K562 (cell line): ENCODE results near the gene SCYL1. TPM values are rescaled to one million over a fixed set of nuclear protein-coding genes. Genes with fewer than 3 reads are reported as not detected.

Experiments used
- ATF1 ChIP-seq, 2 experiments: fragments of 450-650 bp in 1 of 2; IDR thresholded peaks; 2 replicates each; pipeline ENCODE4 v1.6.1; 2016; ENCODE audit warnings: missing compliant biosample characterization in 1 of 2, missing genetic modification characterization in 1 of 2
- BCOR ChIP-seq: fragments of 450-650 bp; IDR thresholded peaks from 2 replicates; pipeline ENCODE4 v1.6.1; 2016
- BRF1 ChIP-seq: IDR thresholded peaks from 3 replicates; pipeline ENCODE4 v1.6.1; 2011; ENCODE audit warnings: borderline replicate concordance, mild to moderate bottlenecking; ENCODE audit not compliant: insufficient read length; ENCODE audit errors: extremely low read depth
- CCNT2 ChIP-seq: IDR thresholded peaks from 2 replicates; pipeline ENCODE4 v1.6.1; 2011; ENCODE audit warnings: borderline replicate concordance, low read depth, mild to moderate bottlenecking, moderate library complexity, mixed read lengths, low read length; ENCODE audit not compliant: insufficient read length; ENCODE audit errors: extremely low read depth
- ETS2 ChIP-seq: IDR thresholded peaks from 2 replicates; pipeline ENCODE4 v1.6.1; 2016; ENCODE audit warnings: borderline replicate concordance, missing genetic modification characterization, mild to moderate bottlenecking, moderate library complexity, missing compliant biosample characterization; ENCODE audit not compliant: poor library complexity, severe bottlenecking
- HDAC2 ChIP-seq: fragments of 450-650 bp; IDR thresholded peaks from 2 replicates; pipeline ENCODE4 v1.6.1; 2016; ENCODE audit warnings: mild to moderate bottlenecking
- JUNB ChIP-seq: fragments of 450-650 bp; formaldehyde crosslinking; conservative IDR thresholded peaks from 2 replicates; pipeline ENCODE4 v1.4.0; 2020; ENCODE audit warnings: mild to moderate bottlenecking
- MIER1 ChIP-seq: fragments of 450-650 bp; IDR thresholded peaks from 2 replicates; pipeline ENCODE4 v1.6.1; 2016; ENCODE audit warnings: antibody characterized with exemption, mild to moderate bottlenecking, low read depth
- RAD21 ChIP-seq, 2 experiments: fragments of 250-450 bp in 1 of 2; fragments of 450-650 bp in 1 of 2; sonication (Bioruptor Pico) in 1 of 2; formaldehyde crosslinking in 1 of 2; IDR thresholded peaks in 1 of 2; conservative IDR thresholded peaks in 1 of 2; 2 replicates each; pipeline versions ENCODE4 v1.4.0 to v1.8.0; 2020 to 2022; ENCODE audit warnings: mild to moderate bottlenecking in 2 of 2, moderate library complexity in 1 of 2
- ZNF764 ChIP-seq: fragments of 250-450 bp; sonication (Bioruptor Pico); IDR thresholded peaks from 2 replicates; pipeline ENCODE4 v1.4.0; 2020; ENCODE audit warnings: low read depth, mild to moderate bottlenecking, moderate library complexity
- ZNF79 ChIP-seq: fragments of 250-450 bp; sonication (Bioruptor Pico); IDR thresholded peaks from 2 replicates; pipeline ENCODE4 v1.4.0; 2020; ENCODE audit warnings: low read depth, mild to moderate bottlenecking, moderate library complexity
- polyA plus RNA-seq, 8 experiments: library from polyadenylated mRNA; depleted of rRNA in 4 of 8; stranded (reverse) in 5 of 8; unstranded in 3 of 8; fragments of >200 nt; fragmentation: Nextera tagmentation in 2 of 8; fragmentation: Illumina TruSeq in 1 of 8; extraction: Ambion mirVana in 2 of 8; extraction: Trizol in 1 of 8; gene quantifications; 2 replicates each; pipeline versions ENCODE4 v1.2.1 to v1.2.3, GENCODE V29; 2011 to 2014; ENCODE audit warnings: inconsistent platforms in 1 of 8, missing spikeins in 1 of 8
- total RNA-seq, 7 experiments: library from RNA; depleted of rRNA in 6 of 7; stranded (reverse); fragments of >200 nt in 6 of 7; fragmentation: Illumina TruSeq in 2 of 7; extraction: Trizol in 2 of 7; gene quantifications; 2 replicates each; pipeline versions ENCODE4 v1.2.1 to v1.2.3, GENCODE V29; 2011 to 2021; ENCODE audit warnings: low replicate concordance in 1 of 7
- TF ChIP-seq, protein P1 (sequence below): fragments of 250-450 bp; sonication (Bioruptor Pico); IDR thresholded peaks from 2 replicates; pipeline ENCODE4 v1.9.0; 2021; ENCODE audit warnings: mild to moderate bottlenecking, inconsistent platforms
- TF ChIP-seq, protein P2 (sequence below): fragments of 450-650 bp; formaldehyde crosslinking; IDR thresholded peaks from 2 replicates; pipeline ENCODE4 v1.4.0; 2020; ENCODE audit warnings: mild to moderate bottlenecking, mixed read lengths
- TF ChIP-seq, protein P3 (sequence below): IDR thresholded peaks from 2 replicates; pipeline ENCODE4 v1.6.1; 2011; ENCODE audit warnings: borderline replicate concordance, low read depth, mild to moderate bottlenecking, moderate library complexity, low read length; ENCODE audit not compliant: insufficient read depth, poor library complexity, severe bottlenecking
- TF ChIP-seq, protein P4 (sequence below): fragments of 450-650 bp; formaldehyde crosslinking; IDR thresholded peaks from 2 replicates; pipeline ENCODE4 v1.4.0; 2020; ENCODE audit warnings: mild to moderate bottlenecking
- TF ChIP-seq, protein P5 (sequence below), 2 experiments: IDR thresholded peaks; 2 replicates each; pipeline ENCODE4 v1.6.1; 2011; ENCODE audit warnings: borderline replicate concordance in 1 of 2, control low read depth in 1 of 2, low read depth in 1 of 2, low read length in 1 of 2, mild to moderate bottlenecking in 1 of 2, mixed read lengths in 1 of 2, moderate library complexity in 1 of 2; ENCODE audit not compliant: insufficient read depth in 1 of 2, insufficient read length in 1 of 2, poor library complexity in 1 of 2, severe bottlenecking in 1 of 2; ENCODE audit errors: extremely low read depth in 1 of 2

Gene SCYL1
- total and polyA plus RNA-seq, 9 of the 15 experiments (the other 6 are each of a cell fraction or from before 2014, with no cell fraction given) = 1.9 to 145 (median 57.6) TPM

DNA sequence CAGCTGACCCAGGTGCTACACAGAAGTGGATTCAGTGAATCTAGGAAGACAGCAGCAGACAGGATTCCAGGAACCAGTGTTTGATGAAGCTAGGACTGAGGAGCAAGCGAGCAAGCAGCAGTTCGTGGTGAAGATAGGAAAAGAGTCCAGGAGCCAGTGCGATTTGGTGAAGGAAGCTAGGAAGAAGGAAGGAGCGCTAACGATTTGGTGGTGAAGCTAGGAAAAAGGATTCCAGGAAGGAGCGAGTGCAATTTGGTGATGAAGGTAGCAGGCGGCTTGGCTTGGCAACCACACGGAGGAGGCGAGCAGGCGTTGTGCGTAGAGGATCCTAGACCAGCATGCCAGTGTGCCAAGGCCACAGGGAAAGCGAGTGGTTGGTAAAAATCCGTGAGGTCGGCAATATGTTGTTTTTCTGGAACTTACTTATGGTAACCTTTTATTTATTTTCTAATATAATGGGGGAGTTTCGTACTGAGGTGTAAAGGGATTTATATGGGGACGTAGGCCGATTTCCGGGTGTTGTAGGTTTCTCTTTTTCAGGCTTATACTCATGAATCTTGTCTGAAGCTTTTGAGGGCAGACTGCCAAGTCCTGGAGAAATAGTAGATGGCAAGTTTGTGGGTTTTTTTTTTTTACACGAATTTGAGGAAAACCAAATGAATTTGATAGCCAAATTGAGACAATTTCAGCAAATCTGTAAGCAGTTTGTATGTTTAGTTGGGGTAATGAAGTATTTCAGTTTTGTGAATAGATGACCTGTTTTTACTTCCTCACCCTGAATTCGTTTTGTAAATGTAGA lies 24.3 kb upstream of the SCYL1 start (continued):
- TF ChIP-seq ETS2 (tag) (no peak), ZNF764 (0 out of 2 replicates have a peak, but pooled peaks have one; percentile 37), ATF1 (CRISPR knock-in tag; IDR thresholded peaks at IDR 0.05) (no peak), ATF1 (tag; IDR thresholded peaks at IDR 0.05) (no peak), CCNT2 (peak; percentile 26), MIER1 (0 out of 2 replicates have a peak, but pooled peaks have one; percentile 25), BCOR (no peak), JUNB (CRISPR knock-in tag) (no peak), ZNF79 (CRISPR knock-in tag) (no peak), BRF1 (no peak), HDAC2 (no peak), RAD21 (CRISPR knock-in tag; conservative IDR thresholded peaks at IDR 0.05 in 1 of 2, IDR thresholded peaks at IDR 0.05 in 1 of 2) (0 out of 4 replicates have a peak, but pooled peaks of 1 of the 2 experiments have one; percentile 7)
- TF ChIP-seq, protein P1, sequence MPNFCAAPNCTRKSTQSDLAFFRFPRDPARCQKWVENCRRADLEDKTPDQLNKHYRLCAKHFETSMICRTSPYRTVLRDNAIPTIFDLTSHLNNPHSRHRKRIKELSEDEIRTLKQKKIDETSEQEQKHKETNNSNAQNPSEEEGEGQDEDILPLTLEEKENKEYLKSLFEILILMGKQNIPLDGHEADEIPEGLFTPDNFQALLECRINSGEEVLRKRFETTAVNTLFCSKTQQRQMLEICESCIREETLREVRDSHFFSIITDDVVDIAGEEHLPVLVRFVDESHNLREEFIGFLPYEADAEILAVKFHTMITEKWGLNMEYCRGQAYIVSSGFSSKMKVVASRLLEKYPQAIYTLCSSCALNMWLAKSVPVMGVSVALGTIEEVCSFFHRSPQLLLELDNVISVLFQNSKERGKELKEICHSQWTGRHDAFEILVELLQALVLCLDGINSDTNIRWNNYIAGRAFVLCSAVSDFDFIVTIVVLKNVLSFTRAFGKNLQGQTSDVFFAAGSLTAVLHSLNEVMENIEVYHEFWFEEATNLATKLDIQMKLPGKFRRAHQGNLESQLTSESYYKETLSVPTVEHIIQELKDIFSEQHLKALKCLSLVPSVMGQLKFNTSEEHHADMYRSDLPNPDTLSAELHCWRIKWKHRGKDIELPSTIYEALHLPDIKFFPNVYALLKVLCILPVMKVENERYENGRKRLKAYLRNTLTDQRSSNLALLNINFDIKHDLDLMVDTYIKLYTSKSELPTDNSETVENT (CRISPR knock-in tag) = no peak
- TF ChIP-seq, protein P2, sequence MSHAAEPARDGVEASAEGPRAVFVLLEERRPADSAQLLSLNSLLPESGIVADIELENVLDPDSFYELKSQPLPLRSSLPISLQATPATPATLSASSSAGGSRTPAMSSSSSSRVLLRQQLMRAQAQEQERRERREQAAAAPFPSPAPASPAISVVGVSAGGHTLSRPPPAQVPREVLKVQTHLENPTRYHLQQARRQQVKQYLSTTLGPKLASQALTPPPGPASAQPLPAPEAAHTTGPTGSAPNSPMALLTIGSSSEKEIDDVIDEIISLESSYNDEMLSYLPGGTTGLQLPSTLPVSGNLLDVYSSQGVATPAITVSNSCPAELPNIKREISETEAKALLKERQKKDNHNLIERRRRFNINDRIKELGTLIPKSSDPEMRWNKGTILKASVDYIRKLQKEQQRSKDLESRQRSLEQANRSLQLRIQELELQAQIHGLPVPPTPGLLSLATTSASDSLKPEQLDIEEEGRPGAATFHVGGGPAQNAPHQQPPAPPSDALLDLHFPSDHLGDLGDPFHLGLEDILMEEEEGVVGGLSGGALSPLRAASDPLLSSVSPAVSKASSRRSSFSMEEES (CRISPR knock-in tag) = no peak; the same call in 1 of the 2 replicates
- TF ChIP-seq, protein P3, sequence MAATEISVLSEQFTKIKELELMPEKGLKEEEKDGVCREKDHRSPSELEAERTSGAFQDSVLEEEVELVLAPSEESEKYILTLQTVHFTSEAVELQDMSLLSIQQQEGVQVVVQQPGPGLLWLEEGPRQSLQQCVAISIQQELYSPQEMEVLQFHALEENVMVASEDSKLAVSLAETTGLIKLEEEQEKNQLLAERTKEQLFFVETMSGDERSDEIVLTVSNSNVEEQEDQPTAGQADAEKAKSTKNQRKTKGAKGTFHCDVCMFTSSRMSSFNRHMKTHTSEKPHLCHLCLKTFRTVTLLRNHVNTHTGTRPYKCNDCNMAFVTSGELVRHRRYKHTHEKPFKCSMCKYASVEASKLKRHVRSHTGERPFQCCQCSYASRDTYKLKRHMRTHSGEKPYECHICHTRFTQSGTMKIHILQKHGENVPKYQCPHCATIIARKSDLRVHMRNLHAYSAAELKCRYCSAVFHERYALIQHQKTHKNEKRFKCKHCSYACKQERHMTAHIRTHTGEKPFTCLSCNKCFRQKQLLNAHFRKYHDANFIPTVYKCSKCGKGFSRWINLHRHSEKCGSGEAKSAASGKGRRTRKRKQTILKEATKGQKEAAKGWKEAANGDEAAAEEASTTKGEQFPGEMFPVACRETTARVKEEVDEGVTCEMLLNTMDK = no peak
- TF ChIP-seq, protein P4, sequence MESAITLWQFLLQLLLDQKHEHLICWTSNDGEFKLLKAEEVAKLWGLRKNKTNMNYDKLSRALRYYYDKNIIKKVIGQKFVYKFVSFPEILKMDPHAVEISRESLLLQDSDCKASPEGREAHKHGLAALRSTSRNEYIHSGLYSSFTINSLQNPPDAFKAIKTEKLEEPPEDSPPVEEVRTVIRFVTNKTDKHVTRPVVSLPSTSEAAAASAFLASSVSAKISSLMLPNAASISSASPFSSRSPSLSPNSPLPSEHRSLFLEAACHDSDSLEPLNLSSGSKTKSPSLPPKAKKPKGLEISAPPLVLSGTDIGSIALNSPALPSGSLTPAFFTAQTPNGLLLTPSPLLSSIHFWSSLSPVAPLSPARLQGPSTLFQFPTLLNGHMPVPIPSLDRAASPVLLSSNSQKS (CRISPR knock-in tag) = 0 out of 2 replicates have a peak, but pooled peaks have one; percentile 17
- TF ChIP-seq, protein P5, sequence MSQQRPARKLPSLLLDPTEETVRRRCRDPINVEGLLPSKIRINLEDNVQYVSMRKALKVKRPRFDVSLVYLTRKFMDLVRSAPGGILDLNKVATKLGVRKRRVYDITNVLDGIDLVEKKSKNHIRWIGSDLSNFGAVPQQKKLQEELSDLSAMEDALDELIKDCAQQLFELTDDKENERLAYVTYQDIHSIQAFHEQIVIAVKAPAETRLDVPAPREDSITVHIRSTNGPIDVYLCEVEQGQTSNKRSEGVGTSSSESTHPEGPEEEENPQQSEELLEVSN (IDR thresholded peaks at IDR 0.05; ENCODE audit: borderline replicate concordance in 1 of 2, extremely low read depth in 1 of 2, insufficient read depth in 1 of 2, insufficient read length in 1 of 2, low read depth in 1 of 2, low read length in 1 of 2, poor library complexity in 1 of 2, severe bottlenecking in 1 of 2) = no peak
